ENCODE measurements around the gene STAT5B. TPM values are rescaled to one million over a fixed set of nuclear protein-coding genes. Genes with fewer than 3 reads are reported as not detected.
"Not testable (repeated sequence)": the region's sequence is repeated elsewhere in the genome, so short reads cannot be mapped to it uniquely, and the experiment has no call there.

STAT5B gene
- total RNA-seq, 2 experiments from 2014 or later, result 162 to 203 TPM

- ATAC-seq (no peak), DNase-seq (no peak)
- Mint-ChIP-seq H3K27ac (peak overlapping the region; percentile 11), H3K4me1 (peaks cover 76% of the 10 kb centered on the region), H3K36me3 (ENCODE audit: low read depth) (peaks cover 81% of the 10 kb centered on the region), H3K9me3 (ENCODE audit: low read depth) (no peaks in the 10 kb centered on the region), H3K27me3 (no peaks in the 10 kb centered on the region), H3K4me3 (no peak overlapping the region)
- ChIA-PET POLR2A (no interaction called here), CTCF (interaction anchor here (0.9 kb wide), 1 partner anchor 15 kb away, joined by 3 read pairs; no protein-coding TSS in a partner anchor)
- intact Hi-C loops (cut with DNase I, micrococcal nuclease), result no loop called here
These were observed 31.3 kb upstream of the STAT5B start for GRCh38 chr17:42307362-42307927.

GRCh38 chr17:42306385-42306667 is 30.1 kb upstream of the STAT5B start:
- intact Hi-C loops (cut with DNase I, micrococcal nuclease), result no loop called here
- CTCF ChIA-PET, result interaction anchor here (0.7 to 1.4 kb wide), 5 partner anchors 16 to 274 kb away, joined by 3 to 5 read pairs (median 4); no protein-coding TSS in a partner anchor
- POLR2A ChIA-PET, result no interaction called here
- Mint-ChIP-seq H3K36me3 (ENCODE audit: low read depth) (peaks cover 84% of the 10 kb centered on the region), H3K27me3 (no peaks in the 10 kb centered on the region), H3K9me3 (ENCODE audit: low read depth) (no peaks in the 10 kb centered on the region), H3K4me1 (peaks cover 69% of the 10 kb centered on the region), H3K27ac (peak overlapping the region; percentile 81), H3K4me3 (no peak overlapping the region)
- no peak for DNase-seq
- ATAC-seq, result no peak

- POLR2A ChIA-PET, result no interaction called here
- H3K4me1 Mint-ChIP-seq, result peaks cover 63% of the 10 kb centered on the region
- peak; percentile 54 for DNase-seq
These were observed 29.6 kb upstream of the STAT5B start for GRCh38 chr17:42305543-42306384.

GRCh38 chr17:42305031-42305330 is 28.8 kb upstream of the STAT5B start:
- Mint-ChIP-seq H3K36me3 (ENCODE audit: low read depth) (peaks cover 76% of the 10 kb centered on the region), H3K4me1 (peaks cover 55% of the 10 kb centered on the region)
- H3K27me3 Mint-ChIP-seq; POLR2A ChIA-PET; intact Hi-C loops (cut with DNase I, micrococcal nuclease); H3K27ac Mint-ChIP-seq; H3K9me3 Mint-ChIP-seq (ENCODE audit: low read depth); H3K4me3 Mint-ChIP-seq; DNase-seq; ATAC-seq: not testable (repeated sequence)
- CTCF ChIA-PET, result interaction anchor here (0.8 to 1.4 kb wide), 2 partner anchors 83 to 219 kb away, joined by 3 to 5 read pairs; no protein-coding TSS in a partner anchor

More at GRCh38 chr17:42305543-42306384, 29.6 kb upstream of the STAT5B start:
- H3K27ac Mint-ChIP-seq, result peak overlapping the region; percentile 81
- ATAC-seq, result peak; percentile 14
- CTCF ChIA-PET, result interaction anchor here (0.7 to 1.4 kb wide), 6 partner anchors 17 to 274 kb away, joined by 3 to 5 read pairs (median 4); no protein-coding TSS in a partner anchor
- H3K9me3 Mint-ChIP-seq (ENCODE audit: low read depth), result no peaks in the 10 kb centered on the region
- no peak overlapping the region for H3K4me3 Mint-ChIP-seq
- H3K27me3 Mint-ChIP-seq, result no peaks in the 10 kb centered on the region
- H3K36me3 Mint-ChIP-seq (ENCODE audit: low read depth), result peaks cover 84% of the 10 kb centered on the region
- intact Hi-C loops (cut with DNase I, micrococcal nuclease), result no loop called here

GRCh38 chr17:42304187-42305030 is 28.2 kb upstream of the STAT5B start:
- ChIA-PET CTCF (interaction anchor here (0.8 to 3.7 kb wide), 4 partner anchors 8 to 220 kb away, joined by 3 to 17 read pairs (median 4); no protein-coding TSS in a partner anchor), POLR2A (interaction anchor here (1.2 kb wide), 1 partner anchor 8 kb away, joined by 5 read pairs; no protein-coding TSS in a partner anchor)
- Mint-ChIP-seq H3K9me3 (ENCODE audit: low read depth) (no peaks in the 10 kb centered on the region), H3K36me3 (ENCODE audit: low read depth) (peaks cover 70% of the 10 kb centered on the region), H3K4me1 (peaks cover 49% of the 10 kb centered on the region), H3K27me3 (no peaks in the 10 kb centered on the region), H3K4me3 (no peak overlapping the region), H3K27ac (no peak overlapping the region)
- DNase-seq, result no peak
- no peak for ATAC-seq
- intact Hi-C loops (cut with DNase I, micrococcal nuclease), result no loop called here

GRCh38 chr17:42303694-42304093 is 27.5 kb upstream of the STAT5B start:
- DNase-seq, result no peak
- ChIA-PET POLR2A (interaction anchor here (0.6 to 1.6 kb wide), 4 partner anchors 9 to 59 kb away, joined by 3 to 6 read pairs (median 4); no protein-coding TSS in a partner anchor), CTCF (interaction anchor here (1.0 to 3.7 kb wide), 3 partner anchors 9 to 102 kb away, joined by 3 to 17 read pairs (median 3); no protein-coding TSS in a partner anchor)
- H3K4me3 Mint-ChIP-seq, result no peak overlapping the region
- H3K9me3 Mint-ChIP-seq (ENCODE audit: low read depth), result no peaks in the 10 kb centered on the region
- no peak for ATAC-seq
- H3K36me3 Mint-ChIP-seq (ENCODE audit: low read depth), result peaks cover 68% of the 10 kb centered on the region
- H3K27ac Mint-ChIP-seq, result peak overlapping the region; percentile 14
- peaks cover 42% of the 10 kb centered on the region for H3K4me1 Mint-ChIP-seq
- intact Hi-C loops (cut with DNase I, micrococcal nuclease), result no loop called here
- no peaks in the 10 kb centered on the region for H3K27me3 Mint-ChIP-seq

- ATAC-seq, result no peak
- peaks cover 54% of the 10 kb centered on the region for H3K36me3 Mint-ChIP-seq (ENCODE audit: low read depth)
- peaks cover 20% of the 10 kb centered on the region for H3K4me1 Mint-ChIP-seq
- no peak overlapping the region for H3K27ac Mint-ChIP-seq
- no peak for DNase-seq
- CTCF ChIA-PET, result interaction anchor here (0.8 to 3.7 kb wide), 3 partner anchors 12 to 106 kb away, joined by 3 to 17 read pairs (median 4); no protein-coding TSS in a partner anchor
- intact Hi-C loops (cut with DNase I, micrococcal nuclease), result no loop called here
- POLR2A ChIA-PET, result no interaction called here
- no peaks in the 10 kb centered on the region for H3K27me3 Mint-ChIP-seq
- no peak overlapping the region for H3K4me3 Mint-ChIP-seq
- no peaks in the 10 kb centered on the region for H3K9me3 Mint-ChIP-seq (ENCODE audit: low read depth)
These were observed 24.8 kb upstream of the STAT5B start for GRCh38 chr17:42301022-42301421.

- H3K27ac Mint-ChIP-seq; POLR2A ChIA-PET; H3K27me3 Mint-ChIP-seq; ATAC-seq; DNase-seq; CTCF ChIA-PET; H3K9me3 Mint-ChIP-seq (ENCODE audit: low read depth); H3K4me3 Mint-ChIP-seq; intact Hi-C loops (cut with DNase I, micrococcal nuclease): not testable (repeated sequence)
- peaks cover 20% of the 10 kb centered on the region for H3K4me1 Mint-ChIP-seq
- H3K36me3 Mint-ChIP-seq (ENCODE audit: low read depth), result peaks cover 59% of the 10 kb centered on the region
These were observed 23.7 kb upstream of the STAT5B start for GRCh38 chr17:42299913-42300312.

- Mint-ChIP-seq H3K4me1 (peaks cover 17% of the 10 kb centered on the region), H3K36me3 (ENCODE audit: low read depth) (peaks cover 58% of the 10 kb centered on the region)
- H3K4me3 Mint-ChIP-seq; intact Hi-C loops (cut with DNase I, micrococcal nuclease); DNase-seq; H3K27ac Mint-ChIP-seq; H3K27me3 Mint-ChIP-seq; ATAC-seq; CTCF ChIA-PET; POLR2A ChIA-PET; H3K9me3 Mint-ChIP-seq (ENCODE audit: low read depth): not testable (repeated sequence)
These were observed 23.2 kb upstream of the STAT5B start for GRCh38 chr17:42299361-42299760.

- H3K27me3 Mint-ChIP-seq; ATAC-seq; H3K4me3 Mint-ChIP-seq; intact Hi-C loops (cut with DNase I, micrococcal nuclease); H3K9me3 Mint-ChIP-seq (ENCODE audit: low read depth); POLR2A ChIA-PET; DNase-seq; H3K27ac Mint-ChIP-seq: not testable (repeated sequence)
- H3K4me1 Mint-ChIP-seq, result peaks cover 19% of the 10 kb centered on the region
- peaks cover 56% of the 10 kb centered on the region for H3K36me3 Mint-ChIP-seq (ENCODE audit: low read depth)
- CTCF ChIA-PET, result interaction anchor here (0.6 to 1.6 kb wide), 2 partner anchors 76 to 104 kb away, joined by 3 to 9 read pairs; no protein-coding TSS in a partner anchor
These were observed 21.6 kb upstream of the STAT5B start for GRCh38 chr17:42297775-42298174.

GRCh38 chr17:42296012-42296411 is 19.8 kb upstream of the STAT5B start:
- H3K9me3 Mint-ChIP-seq (ENCODE audit: low read depth), result no peaks in the 10 kb centered on the region
- no peak overlapping the region for H3K27ac Mint-ChIP-seq
- POLR2A ChIA-PET, result interaction anchor here (0.7 kb wide), 1 partner anchor 48 kb away, joined by 4 read pairs; no protein-coding TSS in a partner anchor
- no peak overlapping the region for H3K4me3 Mint-ChIP-seq
- peaks cover 33% of the 10 kb centered on the region for H3K4me1 Mint-ChIP-seq
- CTCF ChIA-PET, result interaction anchor here (0.8 to 1.6 kb wide), 2 partner anchors 74 to 102 kb away, joined by 4 to 9 read pairs; partner anchors contain the start of gene GHDC
- peaks cover 57% of the 10 kb centered on the region for H3K36me3 Mint-ChIP-seq (ENCODE audit: low read depth)
- ATAC-seq (no peak), DNase-seq (no peak)
- no peaks in the 10 kb centered on the region for H3K27me3 Mint-ChIP-seq
- intact Hi-C loops (cut with DNase I, micrococcal nuclease), result no loop called here
